HG03175 (cell line): ENCODE data around the gene LARP1.
"Not testable (repeated sequence)": the region's sequence is repeated elsewhere in the genome, so short reads cannot be mapped to it uniquely, and the experiment has no call there.

Experiments
- ATAC-seq: cut with Tn5 transposase; IDR thresholded peaks from one replicate; pipeline ENCODE4 v1.9.1; 2021; ENCODE audit warnings: mild to moderate bottlenecking, moderate library complexity; ENCODE audit not compliant: unreplicated experiment

LARP1 gene

GRCh38 chr5:154759868-154760267 lies 4.7 kb downstream of the LARP1 start:
- not testable (repeated sequence) for ATAC-seq

- ATAC-seq = peak; percentile 33
Measured at GRCh38 chr5:154761046-154761736, 6.0 kb downstream of the LARP1 start.

- no peak for ATAC-seq
Measured at GRCh38 chr5:154762261-154762660, 7.1 kb downstream of the LARP1 start.

- ATAC-seq = no peak
Measured at GRCh38 chr5:154762700-154763099, 7.5 kb downstream of the LARP1 start.

- no peak for ATAC-seq
Measured at GRCh38 chr5:154764967-154765366, 9.8 kb downstream of the LARP1 start.

- ATAC-seq = no peak
Measured at GRCh38 chr5:154765396-154765925, 10.3 kb downstream of the LARP1 start.

- no peak for ATAC-seq
Measured at GRCh38 chr5:154766558-154767281, 11.5 kb downstream of the LARP1 start.

- no peak for ATAC-seq
Measured at GRCh38 chr5:154767576-154767975, 12.4 kb downstream of the LARP1 start.

- no peak for ATAC-seq
Measured at GRCh38 chr5:154768207-154768606, 13.0 kb downstream of the LARP1 start.

GRCh38 chr5:154770111-154770510 lies 14.9 kb downstream of the LARP1 start:
- no peak for ATAC-seq

- no peak for ATAC-seq
Measured at GRCh38 chr5:154771383-154771901, 16.3 kb downstream of the LARP1 start.

GRCh38 chr5:154773326-154773725 lies 18.1 kb downstream of the LARP1 start:
- no peak for ATAC-seq

- no peak for ATAC-seq
Measured at GRCh38 chr5:154776167-154776566, 21.0 kb downstream of the LARP1 start.

- no peak for ATAC-seq
Measured at GRCh38 chr5:154778534-154778933, 23.4 kb downstream of the LARP1 start.

GRCh38 chr5:154779105-154779504 lies 23.9 kb downstream of the LARP1 start:
- no peak for ATAC-seq

GRCh38 chr5:154780128-154780527 lies 25.0 kb downstream of the LARP1 start:
- ATAC-seq = peak; percentile 52

- no peak for ATAC-seq
Measured at GRCh38 chr5:154782326-154782725, 27.1 kb downstream of the LARP1 start.

GRCh38 chr5:154782812-154783592 lies 27.8 kb downstream of the LARP1 start:
- ATAC-seq = no peak

GRCh38 chr5:154783774-154784460 lies 28.7 kb downstream of the LARP1 start:
- ATAC-seq = peak; percentile 57

GRCh38 chr5:154784856-154785255 lies 29.7 kb downstream of the LARP1 start:
- ATAC-seq = no peak

- no peak for ATAC-seq
Measured at GRCh38 chr5:154786414-154786813, 31.2 kb downstream of the LARP1 start.
